ENCODE results near the gene JOSD2. TPM values are rescaled to one million over a fixed set of nuclear protein-coding genes. Genes with fewer than 3 reads are reported as not detected.
"Not testable (repeated sequence)": the region's sequence is repeated elsewhere in the genome, so short reads cannot be mapped to it uniquely, and the experiment has no call there.

Gene JOSD2
- total and polyA plus RNA-seq, 9 donors = 15.0 to 42.5 (median 24.2) TPM; not detected in 1

- peaks cover 15% of the 10 kb centered on the region for H3K4me1 ChIP-seq (ENCODE audit: insufficient read depth)
- DNase-seq = peak in 4 of 5 donors; percentile 32 to 59 (median 55)
Measured at GRCh38 chr19:50475101-50475568, 35.9 kb downstream of the JOSD2 start.

GRCh38 chr19:50473336-50473735 lies 37.7 kb downstream of the JOSD2 start:
- H3K27me3 ChIP-seq; H3K9me3 ChIP-seq; DNase-seq; H3K4me3 ChIP-seq; intact Hi-C loops (cut with DNase I); H3K36me3 ChIP-seq; H3K27ac ChIP-seq: not testable (repeated sequence)
- 50 to 74% (median 52%) methylated on average over 3 of the region's 3 CpGs for WGBS, 3 donors
- H3K4me1 ChIP-seq (ENCODE audit: insufficient read depth) = peaks cover 12% of the 10 kb centered on the region

More at GRCh38 chr19:50475101-50475568, 35.9 kb downstream of the JOSD2 start:
- H3K27ac ChIP-seq = no peak overlapping the region
- no peak overlapping the region for H3K4me3 ChIP-seq
- TF ChIP-seq POLR2A (IDR thresholded peaks at IDR 0.05) = no peak
- TF ChIP-seq CTCF (IDR thresholded peaks at IDR 0.05) = no peak
- TF ChIP-seq EP300 (IDR thresholded peaks at IDR 0.05) = no peak
- intact Hi-C loops (cut with DNase I) = loop anchor here in 1 of 4 donors (5.0 kb wide), 1 partner anchor 98 kb away; the partner anchor contains the start of gene NR1H2
- H3K27me3 ChIP-seq = no peaks in the 10 kb centered on the region
- H3K36me3 ChIP-seq = no peaks in the 10 kb centered on the region
- no peaks in the 10 kb centered on the region for H3K9me3 ChIP-seq
- 69 to 75% (median 74%) methylated on average over 12 of the region's 12 CpGs for WGBS, 3 donors

- no peak overlapping the region for H3K27ac ChIP-seq
- no peaks in the 10 kb centered on the region for H3K9me3 ChIP-seq
- H3K27me3 ChIP-seq = no peaks in the 10 kb centered on the region
- WGBS, 3 donors = 85 to 87% (median 86%) methylated on average over 6 of the region's 6 CpGs
- TF ChIP-seq EP300 (IDR thresholded peaks at IDR 0.05) (no peak), POLR2A (IDR thresholded peaks at IDR 0.05) (no peak), CTCF (IDR thresholded peaks at IDR 0.05) (no peak)
- DNase-seq = no peak
- H3K4me1 ChIP-seq (ENCODE audit: insufficient read depth) = no peaks in the 10 kb centered on the region
- H3K36me3 ChIP-seq = no peaks in the 10 kb centered on the region
- intact Hi-C loops (cut with DNase I) = loop anchor here in 1 of 4 donors (10.0 kb wide), 1 partner anchor 104 kb away; the partner anchor contains the start of gene NAPSA
- H3K4me3 ChIP-seq = no peak overlapping the region
Measured at GRCh38 chr19:50468818-50469217, 42.2 kb downstream of the JOSD2 start.

GRCh38 chr19:50467566-50467965 lies 43.4 kb downstream of the JOSD2 start:
- no peak overlapping the region for H3K4me3 ChIP-seq
- H3K9me3 ChIP-seq = no peaks in the 10 kb centered on the region
- no peaks in the 10 kb centered on the region for H3K4me1 ChIP-seq (ENCODE audit: insufficient read depth)
- H3K36me3 ChIP-seq = no peaks in the 10 kb centered on the region
- intact Hi-C loops (cut with DNase I) = loop anchor here in 1 of 4 donors (10.0 kb wide), 1 partner anchor 103 kb away; the partner anchor contains the start of gene NAPSA
- H3K27ac ChIP-seq = no peak overlapping the region
- WGBS, 3 donors = 76 to 82% (median 81%) methylated on average over 18 of the region's 18 CpGs
- no peak for DNase-seq
- no peak for TF ChIP-seq EP300 (IDR thresholded peaks at IDR 0.05)
- TF ChIP-seq POLR2A (IDR thresholded peaks at IDR 0.05) = no peak
- TF ChIP-seq CTCF (IDR thresholded peaks at IDR 0.05) = no peak
- H3K27me3 ChIP-seq = no peaks in the 10 kb centered on the region

- intact Hi-C loops (cut with DNase I) = loop anchor here in 1 of 4 donors (10.0 kb wide), 1 partner anchor 102 kb away; the partner anchor contains the start of gene NAPSA
- H3K4me3 ChIP-seq = no peak overlapping the region
- H3K36me3 ChIP-seq = no peaks in the 10 kb centered on the region
- TF ChIP-seq EP300 (IDR thresholded peaks at IDR 0.05) = no peak
- TF ChIP-seq CTCF (IDR thresholded peaks at IDR 0.05) = no peak
- 76 to 82% (median 81%) methylated on average over 11 of the region's 11 CpGs for WGBS, 3 donors
- no peak overlapping the region for H3K27ac ChIP-seq
- H3K27me3 ChIP-seq = no peaks in the 10 kb centered on the region
- no peaks in the 10 kb centered on the region for H3K4me1 ChIP-seq (ENCODE audit: insufficient read depth)
- H3K9me3 ChIP-seq = no peaks in the 10 kb centered on the region
- DNase-seq = no peak
Measured at GRCh38 chr19:50466706-50467039, 44.3 kb downstream of the JOSD2 start.
